HG03045 (cell line): ENCODE measurements around the gene GNG8.

ENCODE experiments used
- ATAC-seq: cut with Tn5 transposase; IDR thresholded peaks from one replicate; pipeline ENCODE4 v1.9.1; 2021; ENCODE audit warnings: mild to moderate bottlenecking, moderate library complexity; ENCODE audit not compliant: unreplicated experiment

The GNG8 gene

DNA sequence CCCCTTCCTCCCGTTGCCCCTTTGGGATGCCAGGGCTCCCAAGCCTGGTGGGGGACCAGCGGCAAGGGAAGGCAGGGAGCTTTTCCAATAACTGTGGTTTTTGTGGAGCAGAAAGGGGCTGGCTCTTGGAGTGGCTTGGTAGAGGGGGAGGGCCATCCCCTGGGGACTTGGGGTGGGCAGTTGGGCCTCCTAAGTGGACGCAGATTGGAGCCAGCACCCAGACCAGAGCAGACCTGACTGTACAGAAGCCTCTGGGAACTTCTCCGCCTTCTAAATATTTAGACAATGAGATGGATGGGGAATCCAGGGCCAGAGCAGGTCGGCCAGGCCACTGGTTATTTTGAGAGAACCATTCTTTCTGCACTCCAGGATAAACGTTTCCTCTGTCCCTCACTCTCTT, 15.3 kb downstream of the GNG8 start:
- no peak for ATAC-seq

DNA sequence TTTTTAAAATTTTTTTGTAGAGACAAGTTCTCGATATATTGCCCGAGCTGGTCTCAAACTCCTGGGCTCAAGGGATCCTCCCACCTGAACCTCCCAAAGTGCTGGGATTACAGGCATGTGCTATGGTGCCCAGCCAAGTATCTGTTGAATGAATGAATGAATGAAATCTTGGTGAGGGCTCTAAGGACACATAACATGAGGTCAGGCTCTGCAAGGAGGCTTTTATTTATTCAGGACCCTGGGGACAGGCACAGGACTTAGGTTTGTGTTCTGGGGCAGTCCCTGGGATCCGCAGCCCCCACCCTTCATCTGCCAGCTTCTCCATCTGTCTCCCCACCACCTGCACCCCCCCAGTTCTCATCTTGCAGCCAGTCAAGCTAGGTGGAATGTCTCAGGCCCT, 15.7 kb downstream of the GNG8 start:
- no peak for ATAC-seq

GRCh38 chr19:46618670-46619231, 17.3 kb downstream of the GNG8 start:
- ATAC-seq: no peak

DNA sequence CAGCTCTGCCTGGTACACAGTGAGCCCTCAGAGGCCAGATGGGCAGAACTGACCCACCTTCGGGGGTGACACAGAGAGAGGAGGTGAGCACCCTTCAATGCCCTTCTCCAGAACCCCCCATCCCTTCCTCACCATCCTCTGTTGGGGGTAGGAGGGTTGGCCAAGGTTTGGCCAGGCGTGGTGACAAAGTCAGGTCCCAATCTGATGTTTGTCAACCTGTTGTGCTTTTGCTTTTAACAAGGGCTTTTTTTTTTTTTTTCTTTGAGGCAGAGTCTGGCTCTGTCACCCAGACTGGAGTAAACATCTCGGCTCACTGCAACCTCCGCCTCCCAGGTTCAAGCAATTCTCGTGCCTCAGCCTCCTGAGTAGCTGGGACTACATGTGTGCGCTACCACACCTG, 18.4 kb downstream of the GNG8 start:
- ATAC-seq: no peak

- no peak for ATAC-seq
These were observed 19.2 kb downstream of the GNG8 start for GRCh38 chr19:46616631-46617322.

- ATAC-seq: no peak
These were observed 20.0 kb downstream of the GNG8 start for GRCh38 chr19:46615966-46616365.

- no peak for ATAC-seq
These were observed 21.8 kb downstream of the GNG8 start for GRCh38 chr19:46614114-46614722.

DNA sequence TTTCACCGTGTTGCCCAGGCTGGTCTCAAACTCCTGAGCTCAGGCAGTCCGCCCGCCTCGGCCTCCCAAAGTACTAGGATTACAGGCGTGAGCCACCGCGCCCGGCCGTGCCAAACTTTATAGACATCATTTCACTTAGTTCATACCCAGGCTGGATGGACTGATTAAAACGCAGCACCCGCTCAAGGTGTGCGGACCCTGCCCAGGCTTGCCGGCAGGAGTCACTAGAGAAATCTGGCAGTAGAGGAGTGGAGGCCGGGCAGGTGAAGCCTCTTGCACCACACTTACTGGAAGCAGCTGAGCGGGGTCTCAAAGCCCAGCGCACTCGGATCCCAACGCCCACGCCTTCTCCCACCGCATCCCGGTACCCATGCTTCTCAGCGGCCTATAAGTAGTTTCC, 22.5 kb downstream of the GNG8 start:
- no peak for ATAC-seq

GRCh38 chr19:46611776-46612175, 24.2 kb downstream of the GNG8 start:
- ATAC-seq: no peak

DNA sequence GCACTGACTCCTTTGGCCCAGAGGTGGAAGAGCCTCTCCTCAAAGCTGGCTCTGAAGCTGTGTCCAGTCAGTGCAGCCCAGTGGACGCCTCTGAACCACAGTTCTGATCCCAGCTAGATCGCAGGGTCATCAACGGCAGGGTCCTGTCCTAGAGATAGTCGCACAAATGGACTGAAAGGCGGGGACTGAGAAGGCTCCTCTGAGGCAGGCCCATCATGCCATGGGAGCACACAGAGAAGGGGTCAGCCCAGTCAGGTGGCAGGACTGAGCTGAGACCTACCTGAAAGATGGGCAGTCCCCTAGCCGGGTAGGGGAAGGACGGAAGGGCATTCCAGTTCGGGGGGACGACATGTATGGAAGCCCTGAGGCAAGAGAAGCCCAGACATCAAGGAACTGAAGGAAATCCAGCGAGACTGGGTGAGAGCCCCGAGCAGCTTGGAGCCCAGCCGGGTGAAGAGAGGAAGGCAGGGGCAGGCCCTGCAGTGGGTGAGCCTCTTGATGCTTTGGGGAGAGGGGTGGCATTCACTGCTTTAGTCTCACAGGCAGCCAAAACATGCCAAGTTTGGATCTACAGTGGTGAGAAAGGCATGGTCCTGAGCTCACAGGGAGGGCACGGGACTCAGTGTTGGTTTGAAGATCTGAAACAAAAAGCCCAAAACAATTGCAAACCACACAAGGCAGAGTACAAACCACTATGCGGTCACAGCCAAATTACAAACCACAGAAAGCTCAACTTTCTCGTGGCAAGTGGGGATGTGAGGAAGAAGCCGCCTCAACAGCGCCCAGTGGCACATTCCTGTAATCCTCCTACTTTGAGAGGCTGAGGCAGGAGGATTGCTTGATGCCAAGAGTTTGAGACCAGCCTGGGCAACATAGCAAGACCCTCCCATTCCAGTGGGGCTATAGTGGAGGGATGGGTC, 24.9 kb downstream of the GNG8 start:
- ATAC-seq: no peak

GRCh38 chr19:46610413-46610775, 25.6 kb downstream of the GNG8 start:
- ATAC-seq: no peak

DNA sequence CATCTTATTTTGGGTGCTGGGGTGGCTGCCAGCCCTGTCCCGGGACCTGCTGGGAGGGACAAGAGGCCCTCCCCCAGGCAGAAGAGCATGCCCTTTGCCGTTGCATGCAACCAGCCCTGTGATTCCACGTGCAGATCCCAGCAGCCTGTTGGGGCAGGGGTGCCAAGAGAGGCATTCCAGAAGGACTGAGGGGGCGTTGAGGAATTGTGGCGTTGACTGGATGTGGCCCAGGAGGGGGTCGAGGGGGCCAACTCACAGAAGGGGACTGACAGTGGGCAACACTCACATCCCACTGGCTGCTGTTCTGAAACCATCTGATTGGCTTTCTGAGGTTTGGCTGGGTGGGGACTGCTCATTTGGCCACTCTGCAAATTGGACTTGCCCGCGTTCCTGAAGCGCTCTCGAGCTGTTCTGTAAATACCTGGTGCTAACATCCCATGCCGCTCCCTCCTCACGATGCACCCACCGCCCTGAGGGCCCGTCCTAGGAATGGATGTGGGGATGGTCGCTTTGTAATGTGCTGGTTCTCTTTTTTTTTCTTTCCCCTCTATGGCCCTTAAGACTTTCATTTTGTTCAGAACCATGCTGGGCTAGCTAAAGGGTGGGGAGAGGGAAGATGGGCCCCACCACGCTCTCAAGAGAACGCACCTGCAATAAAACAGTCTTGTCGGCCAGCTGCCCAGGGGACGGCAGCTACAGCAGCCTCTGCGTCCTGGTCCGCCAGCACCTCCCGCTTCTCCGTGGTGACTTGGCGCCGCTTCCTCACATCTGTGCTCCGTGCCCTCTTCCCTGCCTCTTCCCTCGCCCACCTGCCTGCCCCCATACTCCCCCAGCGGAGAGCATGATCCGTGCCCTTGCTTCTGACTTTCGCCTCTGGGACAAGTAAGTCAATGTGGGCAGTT, 26.2 kb downstream of the GNG8 start:
- ATAC-seq: no peak

GRCh38 chr19:46608581-46609345, 27.2 kb downstream of the GNG8 start:
- no peak for ATAC-seq

- ATAC-seq: no peak
These were observed 27.8 kb downstream of the GNG8 start for GRCh38 chr19:46608178-46608577.

DNA sequence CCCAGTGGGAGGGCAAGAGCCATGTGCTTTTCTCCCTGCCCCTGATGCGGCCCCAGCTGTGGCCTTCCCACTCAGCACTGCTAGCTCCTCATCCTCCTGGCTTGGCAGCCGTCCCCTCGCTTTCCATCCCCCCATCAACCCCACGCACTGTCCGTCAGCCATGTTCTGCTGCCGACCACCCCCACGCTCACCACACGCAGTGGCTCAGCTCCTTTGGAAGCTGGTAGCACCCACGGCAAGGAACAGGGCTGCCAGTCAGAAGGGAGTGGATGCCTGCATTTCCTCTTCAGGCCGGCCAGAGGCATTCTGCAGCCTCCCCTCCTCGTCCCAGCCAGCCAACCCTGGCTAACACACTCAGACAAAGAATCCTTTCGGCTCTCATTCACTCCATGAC, 28.6 kb downstream of the GNG8 start:
- ATAC-seq: no peak

DNA sequence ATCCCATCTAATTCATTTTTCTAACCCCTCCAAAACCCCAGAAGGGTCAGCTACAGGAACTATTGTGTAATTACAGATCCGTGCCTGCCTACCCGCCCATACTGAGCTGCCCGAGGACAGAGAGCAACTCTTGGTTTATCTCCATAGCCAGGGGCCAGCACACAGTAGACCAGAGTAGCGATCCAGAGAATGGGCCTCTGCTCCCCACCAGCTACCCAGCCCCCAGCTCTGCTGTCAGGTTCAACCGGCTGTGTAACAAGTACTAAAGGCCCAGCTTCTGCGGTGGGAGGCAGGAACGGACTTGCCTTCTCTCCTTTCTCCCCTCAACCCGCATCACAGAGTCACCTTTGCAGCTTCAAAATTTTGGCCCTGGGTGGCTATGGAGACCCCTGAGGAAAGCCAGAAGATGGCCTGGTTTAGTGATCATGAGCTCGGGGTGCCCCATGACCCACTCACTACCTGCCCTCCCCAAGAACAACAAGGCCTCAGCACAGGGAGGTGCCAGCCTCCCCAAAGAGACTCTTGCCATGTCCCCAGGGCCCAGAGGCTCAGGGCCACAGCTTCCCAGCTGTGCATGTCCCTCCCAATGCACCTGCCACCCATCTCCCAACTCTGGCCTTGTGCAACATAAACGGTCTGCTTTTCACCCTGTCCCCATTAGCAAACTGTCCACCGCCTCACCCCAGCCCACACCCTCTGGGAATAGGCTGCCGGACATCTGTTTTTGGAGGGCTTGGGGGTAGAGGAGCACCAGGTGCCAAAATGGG, 29.1 kb downstream of the GNG8 start:
- no peak for ATAC-seq

GRCh38 chr19:46606019-46606418, 30.0 kb downstream of the GNG8 start:
- no peak for ATAC-seq

DNA sequence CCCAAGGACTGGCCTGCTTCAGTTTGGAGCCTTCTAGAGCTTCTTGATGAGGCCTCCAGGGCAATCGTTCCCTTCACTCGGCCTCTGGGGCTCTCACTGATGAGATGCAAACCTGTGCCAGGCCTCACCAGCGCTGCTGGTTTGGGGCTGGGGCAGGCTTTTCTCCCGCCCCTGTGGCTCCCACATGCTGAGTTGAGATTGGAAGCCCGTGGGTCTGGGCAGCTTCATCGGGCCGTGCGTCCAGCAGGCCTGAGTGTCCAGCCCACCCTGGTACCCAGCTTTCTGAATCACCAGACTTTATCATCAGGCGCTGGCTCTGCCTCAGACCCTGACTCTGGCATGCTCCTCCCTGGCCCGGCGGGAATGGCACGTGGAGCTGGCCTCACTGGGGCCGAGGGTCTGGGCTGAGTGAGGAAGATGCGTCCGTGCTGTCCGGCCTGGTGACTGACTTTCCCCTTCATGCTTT, 30.6 kb downstream of the GNG8 start:
- ATAC-seq: no peak

DNA sequence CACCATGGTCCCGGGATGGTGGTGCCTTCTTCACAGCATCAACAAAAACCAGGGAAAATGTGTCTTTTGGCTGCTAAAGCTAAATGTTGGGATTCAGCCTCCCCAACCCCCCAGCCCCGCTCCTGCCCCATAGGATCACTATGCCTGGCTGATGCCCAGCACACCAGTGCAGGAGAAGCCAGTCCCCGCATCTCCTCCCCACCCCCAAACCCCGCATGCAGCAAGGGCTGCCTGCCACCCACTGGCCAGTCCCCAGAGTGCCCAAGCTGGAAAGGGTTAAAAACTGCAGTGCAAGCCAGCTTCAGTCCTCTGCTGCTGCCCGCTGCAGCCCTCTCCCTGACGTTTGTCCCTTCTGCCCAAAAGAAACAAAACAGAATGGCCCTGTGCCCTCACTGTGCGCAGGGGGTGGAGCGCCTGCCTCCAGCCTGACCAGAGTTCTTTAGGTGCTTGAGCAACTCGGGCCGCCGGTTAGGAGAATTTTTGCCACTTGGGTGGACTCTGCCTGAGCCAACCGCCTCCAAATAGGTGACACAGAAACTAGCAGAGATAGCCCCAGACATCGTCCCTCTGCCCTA, 31.1 kb downstream of the GNG8 start:
- no peak for ATAC-seq
